ENCODE results near the gene DHRSX.
"Not testable (repeated sequence)": the region's sequence is repeated elsewhere in the genome, so short reads cannot be mapped to it uniquely, and the experiment has no call there.

DHRSX gene

DNA sequence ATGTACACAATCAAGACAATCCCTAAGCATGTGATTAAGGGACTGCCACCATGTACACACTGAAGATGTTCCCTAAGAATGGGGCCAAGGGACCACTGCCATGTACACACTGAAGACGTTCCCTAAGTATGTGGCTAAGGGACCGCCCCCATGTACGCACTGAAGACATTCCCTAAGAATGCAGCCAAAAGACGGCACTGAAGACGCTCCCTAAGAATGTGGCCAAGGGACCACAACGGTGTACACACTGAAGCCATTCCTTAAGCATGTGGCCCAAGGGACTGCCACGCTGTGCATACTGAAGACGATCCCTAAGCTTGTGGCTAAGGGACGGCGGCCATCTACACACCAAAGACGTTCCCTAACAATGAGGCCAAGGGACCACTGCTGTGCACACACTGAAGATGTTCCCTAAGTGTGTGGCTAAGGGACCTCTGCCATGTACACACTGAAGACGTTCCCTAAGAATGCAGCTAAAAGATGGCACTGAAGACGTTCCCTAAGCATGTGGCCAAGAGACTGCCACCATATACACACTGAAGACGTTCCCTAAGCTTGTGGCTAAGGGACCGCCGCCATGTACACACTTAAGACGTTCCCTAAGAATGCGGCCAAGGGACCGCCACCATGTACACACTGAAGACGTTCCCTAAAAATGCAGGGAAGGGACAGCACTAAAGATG, 26.4 kb downstream of the DHRSX start:
- DNase-seq = no peak

DNA sequence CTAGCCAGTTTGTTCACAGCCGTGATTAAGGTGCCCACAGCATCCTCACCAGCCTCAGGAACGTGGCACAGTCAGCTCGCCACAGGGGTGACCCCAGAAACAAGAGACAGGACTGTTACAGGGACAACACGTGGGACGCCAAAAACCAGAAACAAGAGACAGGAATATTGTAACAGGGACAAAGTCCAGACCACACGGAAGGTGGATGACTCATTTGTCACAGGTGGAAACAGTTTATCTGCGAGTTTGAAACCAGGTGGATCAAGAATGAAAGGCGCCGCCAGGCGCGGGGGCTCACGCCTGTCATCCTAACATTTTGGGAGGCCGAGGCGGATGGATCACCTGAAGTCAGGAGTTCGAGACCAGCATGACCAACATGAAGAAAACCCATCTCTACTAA, 27.7 kb downstream of the DHRSX start:
- not testable (repeated sequence) for DNase-seq

DNA sequence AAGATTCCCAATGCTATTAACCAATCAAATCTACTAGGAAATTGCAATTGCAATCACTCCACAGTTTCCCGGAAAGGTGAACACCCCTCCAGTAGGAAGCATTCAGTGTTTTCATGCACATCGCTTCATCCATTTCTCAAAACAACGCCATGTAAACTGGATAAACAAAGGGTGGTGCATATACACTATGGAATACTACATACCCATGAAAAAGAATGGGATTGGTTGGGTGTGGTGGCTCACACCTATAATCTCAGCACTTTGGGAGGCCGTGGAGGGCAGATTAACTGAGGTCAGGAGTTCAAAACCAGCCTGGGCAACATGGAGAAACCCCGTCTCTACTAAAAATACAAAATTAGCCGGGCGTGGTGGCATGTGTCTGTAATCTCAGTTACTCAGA, 29.1 kb downstream of the DHRSX start:
- no peak for DNase-seq

DNA sequence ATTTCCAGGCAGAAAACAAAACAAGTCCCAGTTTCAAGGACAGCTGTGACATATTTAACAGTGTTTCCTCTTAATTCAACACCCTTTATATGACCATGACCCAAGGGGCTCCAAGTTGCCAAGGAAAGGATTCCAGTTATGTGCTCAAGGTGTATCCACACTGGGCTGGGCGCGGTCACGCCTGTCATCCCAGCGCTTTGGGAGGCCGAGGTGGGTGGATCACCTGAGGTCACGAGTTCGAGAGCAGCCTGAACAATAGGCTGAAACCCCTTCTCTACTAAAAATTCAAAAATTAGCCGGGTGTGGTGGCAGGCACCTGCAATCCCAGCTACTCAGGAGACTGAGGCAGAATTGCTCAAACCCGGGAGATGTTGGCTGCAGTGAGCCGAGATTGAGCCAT, 29.6 kb downstream of the DHRSX start:
- DNase-seq = not testable (repeated sequence)

DNA sequence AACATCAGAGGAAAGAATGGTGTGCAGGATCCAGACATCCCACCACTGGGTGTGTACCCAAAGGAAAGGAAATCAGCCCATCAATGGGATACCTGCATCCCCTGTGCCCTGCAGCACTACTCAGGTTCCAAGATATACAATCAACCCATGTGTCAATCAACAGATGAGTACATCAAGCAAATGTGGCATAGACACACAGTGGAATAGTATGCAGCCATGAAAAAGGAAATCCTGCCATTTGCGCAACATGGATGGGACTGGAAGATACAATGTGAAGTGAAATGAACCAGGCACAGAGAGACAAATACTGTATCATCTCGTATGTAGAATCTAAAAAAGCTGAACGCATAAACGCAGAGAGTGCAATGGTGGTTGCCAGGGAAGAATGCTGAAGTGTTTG, 30.9 kb downstream of the DHRSX start:
- DNase-seq = not testable (repeated sequence)

DNA sequence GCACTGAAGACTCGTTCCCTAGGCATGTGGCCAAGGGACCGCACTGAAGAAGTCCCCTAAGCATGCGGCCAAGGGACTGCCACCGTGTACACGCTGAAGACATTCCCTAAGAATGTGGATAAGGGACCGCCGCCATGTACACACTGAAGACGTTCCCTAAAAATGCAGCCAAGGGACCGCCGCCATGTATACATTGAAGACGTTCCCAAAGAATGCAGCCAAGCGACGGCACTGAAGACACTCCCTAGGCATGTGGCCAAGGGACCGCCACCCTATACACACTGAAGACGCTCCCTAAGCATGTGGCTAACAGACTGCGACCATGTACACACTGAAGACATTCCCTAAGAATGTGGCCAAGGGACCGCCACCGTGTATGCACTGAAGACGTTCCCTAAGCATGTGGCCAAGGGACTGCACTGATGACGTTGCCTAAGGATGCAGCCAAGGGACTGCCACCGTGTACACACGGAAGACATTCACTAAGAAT, 31.5 kb downstream of the DHRSX start:
- no peak for DNase-seq

DNA sequence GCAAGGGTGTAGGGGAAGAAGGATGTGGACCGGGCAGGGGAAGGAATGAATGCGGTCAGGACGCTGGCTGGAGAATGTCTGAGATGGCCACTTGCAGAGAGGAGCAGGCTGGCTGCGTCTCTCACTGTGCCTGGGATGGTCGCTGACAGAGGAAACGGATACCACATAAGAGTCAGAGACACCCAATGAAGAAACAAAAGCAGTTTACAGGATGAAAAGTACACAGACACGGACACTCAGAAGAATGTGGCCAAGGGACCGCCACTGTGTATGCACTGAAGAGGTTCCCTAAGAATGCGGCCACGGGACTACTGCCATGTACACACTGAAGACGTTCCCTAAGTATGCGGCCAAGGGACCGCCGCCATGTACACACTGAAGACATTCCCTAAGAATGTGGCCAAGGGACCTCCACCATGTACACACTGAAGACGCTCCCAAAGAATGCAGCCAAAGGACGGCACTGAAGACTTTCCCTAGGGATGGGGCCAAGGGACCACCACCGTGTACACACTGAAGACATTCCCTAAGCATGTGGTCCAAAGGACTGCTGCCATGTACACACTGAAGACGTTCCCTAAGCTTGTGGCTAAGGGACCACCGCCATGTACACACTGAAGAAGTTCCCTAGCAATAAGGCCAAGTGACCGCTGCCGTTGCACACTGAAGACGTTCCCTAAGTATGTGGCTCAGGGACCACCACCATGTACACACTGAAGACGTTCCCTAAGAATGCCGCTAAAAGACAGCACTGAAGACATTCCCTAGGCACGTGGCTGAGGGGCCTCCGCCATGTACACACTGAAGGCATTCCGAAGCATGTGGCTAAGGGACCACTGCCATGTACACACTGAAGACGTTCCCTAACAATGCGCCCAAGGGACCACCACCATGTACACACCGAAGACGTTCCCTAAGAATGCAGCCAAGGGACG, 32.2 kb downstream of the DHRSX start:
- no peak for DNase-seq

DNA sequence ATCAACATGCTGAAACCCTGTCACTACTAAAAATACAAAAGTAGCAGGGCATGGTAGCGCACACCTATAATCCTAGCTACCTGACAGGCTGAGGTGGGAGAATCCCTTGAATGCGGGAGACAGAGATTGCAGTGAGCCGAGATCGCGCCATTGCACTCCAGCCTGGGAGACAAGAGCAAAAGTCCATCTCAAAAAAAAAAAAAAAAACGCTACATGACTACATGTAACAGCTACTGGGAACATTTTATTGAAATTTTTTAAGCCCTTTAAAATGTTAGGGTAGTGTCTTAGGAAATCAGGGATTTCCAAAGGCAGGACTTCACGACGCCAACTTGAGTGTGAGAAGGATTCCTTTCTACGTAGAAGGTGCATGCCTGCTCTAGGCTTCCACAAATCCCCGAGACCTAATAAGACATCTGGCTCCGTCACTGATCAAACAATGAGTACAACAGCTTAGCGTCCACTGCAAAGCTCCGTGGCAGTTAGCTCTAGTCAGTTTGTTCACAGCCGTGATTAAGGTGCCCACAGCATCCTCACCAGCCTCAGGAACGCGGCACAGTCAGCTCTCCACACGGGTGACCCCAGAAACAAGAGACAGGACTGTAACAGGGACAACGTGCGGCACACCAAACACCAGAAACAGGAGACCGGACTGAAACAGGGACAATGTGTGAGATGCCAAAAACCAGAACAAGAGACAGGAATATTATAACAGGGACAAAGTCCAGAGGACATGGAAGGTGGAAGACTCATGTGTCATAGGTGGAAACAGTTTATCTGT, 33.7 kb downstream of the DHRSX start:
- DNase-seq = no peak

DNA sequence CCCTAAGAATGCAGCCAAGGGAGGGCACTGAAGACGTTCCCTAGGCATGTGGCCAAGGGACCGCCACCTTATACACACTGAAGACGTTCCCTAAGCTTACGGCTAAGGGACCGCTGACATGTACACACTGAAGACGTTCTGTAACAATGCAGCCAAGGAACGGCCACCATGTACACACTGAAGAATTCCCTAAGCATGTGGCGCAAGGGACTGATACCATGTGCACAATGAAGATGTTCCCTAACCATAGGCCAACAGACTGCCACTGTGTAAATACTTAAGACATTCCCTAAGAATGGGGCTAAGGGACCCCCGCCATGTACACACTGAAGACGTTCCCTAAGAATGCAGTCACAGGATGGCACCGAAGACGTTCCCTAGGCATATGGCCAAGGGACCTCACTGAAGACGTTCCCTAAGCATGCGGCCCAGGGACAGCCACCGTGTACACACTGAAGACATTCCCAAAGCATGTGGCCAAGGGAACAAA, 36.1 kb downstream of the DHRSX start:
- no peak for DNase-seq

DNA sequence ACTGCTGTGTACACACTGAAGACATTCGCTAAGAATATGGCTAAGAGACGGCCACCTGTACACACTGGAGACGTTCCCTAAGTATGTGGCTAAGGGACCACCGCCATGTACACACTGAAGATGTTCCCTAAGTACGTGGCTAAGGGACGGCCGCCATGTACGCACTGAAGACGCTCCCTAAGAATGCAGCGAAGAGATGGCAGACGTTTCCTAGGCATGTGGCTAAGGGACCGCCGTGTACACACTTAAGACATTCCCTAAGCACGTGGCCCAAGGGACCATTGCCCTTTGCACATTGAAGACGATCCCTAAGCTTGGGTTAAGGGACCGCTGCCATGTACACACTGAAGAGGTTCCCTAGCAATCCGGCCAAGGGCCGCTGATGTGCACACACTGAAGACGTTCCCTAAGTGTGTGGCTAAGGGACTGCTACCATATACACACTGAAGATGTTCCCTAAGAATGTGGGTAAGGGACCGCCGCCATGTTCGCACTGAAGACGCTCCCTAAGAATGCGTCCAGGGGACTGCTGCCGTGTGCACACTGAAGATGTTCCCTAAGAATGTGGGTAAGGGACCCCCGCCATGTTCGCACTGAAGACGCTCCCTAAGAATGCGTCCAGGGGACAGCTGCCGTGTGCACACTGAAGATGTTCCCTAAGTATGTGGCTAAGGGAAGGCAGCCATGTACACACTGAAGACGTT, 36.7 kb downstream of the DHRSX start:
- DNase-seq = no peak

DNA sequence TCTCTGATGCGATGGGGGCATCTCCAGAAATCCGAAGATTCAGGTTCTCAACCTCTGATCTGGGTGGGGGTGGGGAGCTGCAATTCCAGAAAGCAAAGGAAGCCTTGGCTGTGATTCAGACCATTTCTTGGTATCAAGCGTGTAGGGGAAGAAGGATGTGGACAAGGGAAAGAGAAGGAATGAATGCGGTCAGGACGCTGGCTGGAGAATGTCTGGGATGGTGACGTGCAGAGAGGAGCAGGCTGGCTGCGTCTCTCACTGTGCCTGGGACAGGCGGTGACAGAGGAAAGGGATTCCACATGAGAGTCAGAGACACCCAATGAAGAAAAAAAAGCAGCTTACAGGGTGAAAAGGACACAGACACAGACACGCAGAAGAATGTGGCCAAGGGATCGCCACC, 37.3 kb downstream of the DHRSX start:
- not testable (repeated sequence) for DNase-seq

DNA sequence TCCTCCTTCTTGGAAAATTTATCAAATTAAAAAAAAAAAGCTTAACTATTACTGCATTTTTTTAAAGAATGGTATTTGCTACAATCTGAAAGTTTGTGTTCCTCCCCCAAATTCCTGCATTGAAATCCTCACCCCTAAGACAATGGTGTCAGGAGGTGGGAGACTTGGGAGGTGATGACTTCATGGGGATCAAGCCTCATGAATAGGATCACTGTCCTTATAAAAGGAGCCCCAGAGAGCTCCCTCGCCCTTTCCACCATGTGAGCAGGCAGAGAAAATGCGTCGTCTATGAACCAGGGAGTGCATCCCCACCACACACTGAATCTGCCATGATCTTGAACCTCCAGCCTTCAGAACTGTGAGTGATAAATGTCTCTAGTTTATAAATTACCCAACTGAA, 38.0 kb downstream of the DHRSX start:
- DNase-seq = no peak

DNA sequence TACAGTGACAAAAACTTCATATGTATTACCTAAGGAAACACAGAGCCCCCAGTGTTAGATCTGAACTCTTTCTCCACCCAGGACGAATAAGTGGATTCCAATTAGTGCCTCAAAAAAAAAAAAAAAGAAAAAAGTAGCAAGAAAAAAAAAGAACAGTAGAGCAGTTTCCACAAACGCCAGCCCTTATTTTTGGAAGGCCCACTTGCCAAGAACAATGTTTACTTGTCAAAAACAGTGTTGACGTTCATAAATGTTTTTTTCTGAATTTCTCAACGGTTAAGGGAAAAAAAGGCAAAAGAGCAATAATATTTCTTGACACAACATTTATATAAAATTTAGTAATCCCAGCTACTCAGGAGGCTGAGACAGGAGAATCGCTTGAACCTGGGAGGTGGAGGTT, 38.7 kb downstream of the DHRSX start:
- no peak for DNase-seq

DNA sequence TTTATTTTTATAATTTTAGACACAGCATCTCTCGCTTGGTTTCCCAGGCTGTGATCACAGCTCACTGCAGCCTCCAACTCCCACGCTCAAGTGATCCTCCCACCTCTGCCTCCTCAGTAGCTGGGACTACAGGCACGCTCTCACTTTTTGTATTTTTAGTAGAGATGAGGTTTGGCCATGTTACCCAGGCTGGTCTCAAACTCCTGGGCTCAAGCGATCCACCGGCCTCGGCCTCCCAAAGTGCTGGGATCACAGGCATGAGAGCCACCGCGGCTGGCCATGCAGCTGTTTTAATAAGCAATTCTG, 39.1 kb downstream of the DHRSX start:
- no peak for DNase-seq

DNA sequence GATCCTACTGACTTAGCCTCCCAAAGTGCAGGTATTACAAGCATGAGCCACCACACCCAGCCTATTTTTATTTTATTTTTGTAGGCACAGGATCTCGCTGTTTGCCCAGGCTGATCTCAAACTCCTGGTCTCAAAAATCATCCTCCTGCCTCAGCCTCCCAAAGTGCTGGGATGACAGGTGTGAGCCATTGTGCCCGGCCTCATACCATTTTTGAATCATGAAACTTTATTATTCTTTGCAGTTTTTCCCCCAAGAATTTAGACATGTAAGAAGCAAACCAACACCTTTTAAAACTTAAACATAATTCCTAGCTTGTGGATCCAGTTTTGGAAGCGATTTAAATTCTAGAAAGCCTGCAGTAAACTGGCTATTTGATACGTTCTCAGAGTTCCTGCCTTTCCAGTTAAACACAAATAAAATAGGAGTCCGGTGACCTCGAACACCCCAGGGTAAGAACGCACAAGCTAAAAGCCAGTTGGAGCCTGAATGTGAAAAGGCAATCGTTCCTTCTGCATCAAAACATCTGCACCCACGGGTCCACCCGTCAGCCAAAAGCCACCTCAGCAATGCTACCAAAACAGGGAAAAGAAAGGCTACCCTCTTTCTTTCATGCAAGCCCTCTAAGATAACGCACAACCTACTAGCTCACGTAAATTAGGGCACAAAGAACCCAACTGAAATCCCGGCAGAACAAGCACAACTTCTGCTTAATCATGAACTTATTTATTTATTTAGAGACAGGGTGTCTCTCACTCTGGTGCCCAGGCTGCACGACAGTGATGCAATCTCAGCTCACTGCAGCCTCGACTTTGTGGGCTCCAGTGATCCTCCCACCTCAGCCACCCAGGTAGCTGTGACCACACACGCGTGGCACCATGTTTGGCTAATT, 39.7 kb downstream of the DHRSX start:
- not testable (repeated sequence) for DNase-seq

DNA sequence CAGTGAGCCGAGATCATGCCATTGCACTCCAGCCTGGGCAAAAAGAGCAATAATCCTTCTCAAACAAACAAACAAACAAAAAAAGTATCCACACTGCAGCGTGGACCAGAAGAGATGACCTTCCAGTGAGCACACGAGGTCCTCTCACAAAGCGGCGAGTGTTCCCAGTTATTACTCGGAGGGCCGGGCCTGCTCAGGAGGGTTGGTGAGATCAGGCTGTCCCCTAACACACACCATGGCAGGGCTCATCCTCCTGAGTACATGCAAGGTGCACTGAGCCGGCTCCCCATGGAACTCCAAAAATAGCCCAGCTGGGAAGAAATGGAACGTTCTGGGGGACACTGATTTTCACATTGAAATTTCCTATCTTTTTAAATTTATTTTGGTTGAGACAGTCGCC, 40.7 kb downstream of the DHRSX start:
- not testable (repeated sequence) for DNase-seq

DNA sequence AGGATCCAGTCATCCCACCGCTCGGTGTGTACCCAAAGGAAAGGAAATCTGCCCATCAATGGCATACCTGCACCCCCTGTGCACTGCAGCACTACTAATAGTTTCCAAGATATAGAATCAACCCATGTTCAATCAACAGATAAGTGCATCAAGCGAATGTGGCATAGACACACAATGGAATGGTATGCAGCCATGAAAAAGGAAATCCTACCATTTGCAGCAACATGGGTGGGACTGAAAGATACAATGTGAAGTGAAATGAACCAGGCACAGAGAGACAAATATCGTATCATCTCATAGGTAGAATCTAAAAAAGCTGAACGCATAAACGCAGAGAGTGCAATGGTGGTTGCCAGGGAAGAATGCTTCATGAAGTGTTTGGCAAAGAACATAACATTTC, 42.5 kb downstream of the DHRSX start:
- DNase-seq = no peak

DNA sequence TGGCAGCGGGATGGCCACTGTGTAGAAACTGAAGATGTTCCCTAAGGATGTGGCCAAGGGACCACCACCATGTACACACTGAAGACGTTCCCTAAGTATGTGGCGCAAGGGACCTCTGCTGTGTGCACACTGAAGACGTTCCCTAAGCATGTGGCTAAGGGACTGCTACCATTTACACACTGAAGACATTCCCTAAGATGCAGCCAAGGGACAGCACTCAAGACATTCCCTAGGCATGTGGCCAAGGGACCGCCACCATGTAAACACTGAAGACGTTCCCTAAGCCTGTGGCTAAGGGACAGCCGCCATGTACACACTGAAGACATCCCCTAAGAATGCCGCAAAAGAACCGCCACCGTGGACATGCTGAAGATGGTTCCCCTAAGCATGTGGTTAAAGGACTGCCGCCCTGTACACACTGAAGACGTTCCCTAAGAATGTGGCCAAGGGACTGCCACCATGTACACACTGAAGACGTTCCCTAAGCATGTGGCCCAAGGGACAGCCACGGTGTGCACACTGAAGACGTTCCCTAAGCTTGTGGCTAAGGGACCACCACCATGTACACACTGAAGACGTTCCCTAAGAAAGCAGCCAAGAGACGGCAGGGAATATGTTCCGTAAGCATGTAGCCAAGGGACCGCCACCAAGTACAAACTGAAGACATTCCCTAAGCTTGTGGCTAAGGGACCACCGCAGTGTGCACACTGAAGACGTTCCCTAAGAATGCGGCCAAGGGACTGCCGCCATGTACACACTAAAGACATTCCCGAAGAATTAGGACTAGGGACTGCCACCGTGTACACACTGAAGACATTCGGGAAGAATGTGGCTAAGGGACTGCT, 43.3 kb downstream of the DHRSX start:
- no peak for DNase-seq

DNA sequence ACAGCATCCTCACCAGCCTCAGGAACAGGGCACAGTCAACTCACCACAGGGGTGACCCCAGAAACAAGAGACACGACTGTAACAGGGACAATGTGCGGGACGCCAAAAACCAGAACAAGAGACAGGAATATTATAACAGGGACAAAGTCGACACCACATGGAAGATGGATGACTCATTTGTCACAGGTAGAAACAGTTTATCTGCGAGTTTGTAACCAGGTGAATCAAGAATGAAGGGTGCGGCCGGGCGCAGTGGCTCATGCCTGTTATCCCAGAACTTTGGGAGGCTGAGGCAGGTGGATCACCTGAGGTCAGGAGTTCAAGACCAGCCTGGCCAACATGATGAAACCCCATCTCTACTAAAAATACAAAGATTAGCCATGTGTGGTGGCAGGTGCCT, 44.7 kb downstream of the DHRSX start:
- not testable (repeated sequence) for DNase-seq

DNA sequence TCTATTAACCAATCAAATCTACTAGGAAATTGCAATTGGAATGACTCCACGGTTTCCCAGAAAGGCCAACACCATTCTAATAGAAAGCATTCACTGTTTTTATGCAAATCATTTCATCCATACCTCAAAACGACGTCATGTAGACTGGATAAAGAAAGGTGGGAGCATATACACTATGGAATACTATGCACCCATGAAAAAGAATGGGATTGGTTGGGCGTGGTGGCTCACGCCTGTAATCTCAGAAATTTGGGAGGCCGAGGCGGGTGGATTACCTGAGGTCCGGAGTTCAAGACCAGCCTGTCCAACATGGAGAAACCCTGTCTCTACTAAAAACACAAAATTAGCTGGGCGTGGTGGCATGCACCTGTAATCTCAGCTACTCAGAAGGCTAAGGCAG, 46.2 kb downstream of the DHRSX start:
- DNase-seq = not testable (repeated sequence)

DNA sequence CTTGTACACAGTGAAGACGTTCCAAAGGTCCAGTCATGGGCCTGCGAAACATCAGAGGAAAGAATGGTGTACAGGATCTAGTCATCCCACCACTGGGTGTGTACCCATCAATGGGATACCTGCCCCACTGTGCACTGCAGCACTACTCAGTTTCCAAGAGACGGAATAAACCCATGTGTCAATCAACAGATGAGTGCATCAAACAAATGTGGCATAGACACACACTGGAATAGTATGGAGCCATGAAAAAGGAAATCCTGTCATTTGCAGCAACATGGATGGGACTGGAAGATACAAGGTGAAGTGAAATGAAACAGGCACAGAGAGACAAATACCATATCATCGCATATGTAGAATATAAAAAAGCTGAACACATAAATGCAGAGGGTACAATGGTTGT, 48.0 kb downstream of the DHRSX start:
- no peak for DNase-seq
